Measurements from ENCODE around the gene BACH2.

DNA sequence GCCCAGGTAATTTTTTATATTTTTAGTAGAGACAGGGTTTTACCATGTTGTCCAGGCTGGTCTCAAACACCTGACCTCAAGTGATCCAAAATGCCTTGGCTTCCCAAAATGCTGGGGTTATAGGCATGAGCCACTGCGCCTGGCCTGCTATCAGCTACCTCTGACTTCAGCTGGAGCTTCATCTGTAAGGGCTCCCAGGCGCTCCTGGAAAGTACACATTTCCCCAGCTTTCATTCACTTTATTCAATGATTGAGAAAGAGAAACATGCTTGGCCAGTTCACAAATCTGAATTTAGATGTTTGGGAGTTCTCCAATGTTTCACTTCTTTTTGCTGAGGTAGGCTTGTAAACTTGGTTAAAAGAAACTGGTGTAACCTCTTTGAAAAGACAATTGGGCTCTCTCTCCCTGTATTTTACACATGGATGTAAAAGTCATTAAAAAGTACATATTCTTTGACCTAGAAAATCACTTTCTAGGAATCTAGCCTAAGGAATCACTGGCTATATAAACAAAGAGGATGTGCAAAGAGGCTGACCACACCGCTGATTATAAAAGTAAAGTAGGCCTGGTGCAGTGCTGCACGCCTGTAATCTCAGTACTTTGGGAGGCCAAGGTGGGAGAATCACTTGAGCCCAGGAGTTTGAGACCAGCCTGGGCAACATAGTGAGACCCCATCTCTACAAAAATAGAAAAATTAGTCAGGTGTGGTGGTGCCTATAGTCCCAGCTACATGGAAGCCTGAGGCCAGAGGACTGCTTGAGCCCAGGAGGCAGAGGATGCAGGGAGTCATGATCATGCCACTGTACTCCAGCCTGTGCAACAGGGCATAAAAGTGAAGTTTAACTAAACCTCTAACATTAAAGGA, 128.9 kb downstream of the BACH2 start:
- TF ChIP-seq POLR2A (IDR thresholded peaks at IDR 0.05; ENCODE audit: low read depth, low read length) (no peak), TAF1 (IDR thresholded peaks at IDR 0.05; ENCODE audit: borderline replicate concordance, low read depth, low read length) (no peak), POLR2AphosphoS5 (IDR thresholded peaks at IDR 0.05; ENCODE audit: low read depth, low read length) (no peak)

Measured in GM12892 (cell line).